T-cell (primary cell): ENCODE results near the gene CXXC5. TPM values are rescaled to one million over a fixed set of nuclear protein-coding genes. Genes with fewer than 3 reads are reported as not detected.

ENCODE experiments used
- ATAC-seq, 4 experiments: fragments of 200-7000 bp in 3 of 4; fragments of 150-1000 bp in 1 of 4; cut with Tn5 transposase; replicated peaks in 1 of 4; 1 replicate in 3 of 4; 2 replicates in 1 of 4; pipeline ENCODE4 v1.10.0; 2021; ENCODE audit warnings: moderate library complexity in 3 of 4, mild to moderate bottlenecking in 2 of 4, moderate number of reproducible peaks in 1 of 4
- CTCF ChIA-PET, 2 donors: fragments of 300-600 bp; sonication (Branson Sonifier 250); formaldehyde crosslinking; loops; one replicate each; lab custom pipeline; 2022; ENCODE audit warnings: antibody characterized with exemption in 2 of 2; lab: Charles Lee
- POLR2A ChIA-PET, 2 donors: fragments of 300-600 bp; sonication (Branson Sonifier 250); formaldehyde crosslinking; loops; one replicate each; lab custom pipeline; 2022; ENCODE audit warnings: antibody characterized with exemption in 2 of 2; lab: Charles Lee
- DNase-seq, 35 experiments: peaks; one replicate each; pipeline versions ENCODE4 v3.0.0 to v3.0.0-alpha.2; 2013 to 2023
- H3K27ac ChIP-seq: one replicate; pipeline ENCODE4 v1.5.1; 2013; ENCODE audit warnings: low read length
- H3K27me3 ChIP-seq, 2 experiments: replicated peaks in 1 of 2; 1 replicate in 1 of 2; 2 replicates in 1 of 2; pipeline versions ENCODE4 v1.6.1 to v1.7.0; 2013; ENCODE audit warnings: low read length in 1 of 2, mixed read lengths in 1 of 2; ENCODE audit not compliant: control insufficient read depth in 2 of 2, insufficient read depth in 2 of 2; ENCODE audit errors: extremely low read depth in 1 of 2
- H3K36me3 ChIP-seq, 2 donors: 1 replicate in 1 of 2; 2 replicates in 1 of 2; pipeline versions ENCODE4 v1.6.1 to v1.7.0; 2013; ENCODE audit warnings: low read length in 1 of 2; ENCODE audit not compliant: control insufficient read depth in 2 of 2, insufficient read depth in 1 of 2; ENCODE audit errors: extremely low read depth in 1 of 2
- H3K4me1 ChIP-seq, 2 experiments: 1 replicate in 1 of 2; 2 replicates in 1 of 2; pipeline versions ENCODE4 v1.6.1 to v1.7.0; 2013; ENCODE audit warnings: low read length in 2 of 2, mixed read lengths in 1 of 2; ENCODE audit not compliant: insufficient read depth in 2 of 2, control insufficient read depth in 1 of 2; ENCODE audit errors: extremely low read depth in 1 of 2
- H3K4me3 ChIP-seq, 2 donors: 1 replicate in 1 of 2; 2 replicates in 1 of 2; pipeline versions ENCODE4 v1.5.1 to v1.7.0; 2013; ENCODE audit warnings: mild to moderate bottlenecking in 2 of 2, low read length in 1 of 2, moderate library complexity in 1 of 2; ENCODE audit not compliant: control insufficient read depth in 1 of 2; ENCODE audit errors: extremely low read depth in 1 of 2
- H3K9me3 ChIP-seq: 2 replicates; pipeline ENCODE4 v1.7.0; 2013
- H3K27ac Mint-ChIP-seq, 2 donors: one replicate each; pipeline ENCODE4 v1.8.0; 2020 to 2021; ENCODE audit warnings: mild to moderate bottlenecking in 2 of 2, mixed read lengths in 2 of 2
- H3K27me3 Mint-ChIP-seq, 2 donors: one replicate each; pipeline ENCODE4 v1.8.0; 2021 to 2022; ENCODE audit warnings: mixed read lengths in 2 of 2
- H3K36me3 Mint-ChIP-seq: one replicate; pipeline ENCODE4 v1.8.0; 2021; ENCODE audit warnings: mixed read lengths
- H3K4me1 Mint-ChIP-seq, 3 donors: one replicate each; pipeline ENCODE4 v1.8.0; 2020 to 2022; ENCODE audit warnings: mixed read lengths in 3 of 3, mild to moderate bottlenecking in 1 of 3
- H3K4me3 Mint-ChIP-seq, 3 donors: one replicate each; pipeline ENCODE4 v1.8.0; 2020 to 2022; ENCODE audit warnings: mild to moderate bottlenecking in 3 of 3, mixed read lengths in 3 of 3, moderate library complexity in 3 of 3
- H3K9me3 Mint-ChIP-seq, 3 donors: one replicate each; pipeline ENCODE4 v1.8.0; 2020 to 2022; ENCODE audit warnings: mixed read lengths in 3 of 3
- WGBS: methylation state at CpG from one replicate; pipeline ENCODE4 v1.1.5; 2013; ENCODE audit warnings: missing lambda C conversion rate; ENCODE audit not compliant: insufficient coverage; 5-methylcytosine and 5-hydroxymethylcytosine counted together
- total RNA-seq, 35 experiments: library from RNA in 6 of 35; stranded (reverse) in 6 of 35; fragments of 120-200 nt in 1 of 35; gene quantifications; one replicate each; pipeline versions ENCODE4 v1.2.1 to v1.2.4 and lab custom pipeline; 2013 to 2026

CXXC5 gene
- total RNA-seq, 5 donors from 2014 or later (not counting 1 experiment from before 2014, with no cell fraction given) = 5.1 to 7.6 (median 6.2) TPM

DNA sequence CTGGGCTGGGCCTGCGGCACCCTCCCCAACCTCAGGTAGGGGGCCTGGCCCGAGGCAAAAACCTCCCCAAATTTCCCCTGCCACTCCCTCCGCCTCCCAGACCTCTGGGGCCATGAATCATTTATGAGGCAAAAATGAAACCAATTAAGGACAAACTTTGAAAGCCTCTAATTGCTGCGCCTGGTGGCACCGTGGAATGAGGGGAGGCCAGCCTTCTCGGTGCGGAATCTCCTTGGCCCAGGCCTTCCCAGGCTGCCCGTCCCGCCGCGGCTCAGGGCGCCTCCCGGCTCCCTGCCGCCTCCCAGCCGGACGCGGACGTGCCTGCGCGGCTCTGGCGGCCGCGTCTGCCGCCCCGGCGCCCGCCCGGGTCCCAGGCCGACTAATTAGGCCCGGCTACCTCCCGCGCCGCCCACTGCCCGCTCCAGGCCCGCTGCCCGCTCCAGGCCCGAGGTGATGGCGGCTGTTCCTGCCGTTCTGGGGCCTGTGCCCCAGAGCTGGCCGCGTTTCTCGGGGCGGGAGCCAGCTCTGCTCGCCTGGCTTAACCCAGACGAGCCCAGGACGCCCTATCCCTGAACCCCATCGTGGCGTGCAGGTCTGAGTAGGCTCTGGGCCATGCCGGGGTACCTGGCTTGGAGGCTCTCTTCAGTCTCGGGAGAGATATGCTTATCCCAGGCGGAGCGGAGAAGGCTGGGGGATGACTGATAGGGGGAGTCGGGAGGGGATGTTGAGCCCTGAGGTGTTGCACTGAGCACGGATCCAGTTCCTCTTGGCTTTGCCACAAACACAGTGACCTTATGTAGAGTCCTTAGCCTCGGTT, 20.1 kb downstream of the CXXC5 start:
- DNase-seq = peak in 9 of 35 experiments; percentile 10 to 63 (median 23)

DNA sequence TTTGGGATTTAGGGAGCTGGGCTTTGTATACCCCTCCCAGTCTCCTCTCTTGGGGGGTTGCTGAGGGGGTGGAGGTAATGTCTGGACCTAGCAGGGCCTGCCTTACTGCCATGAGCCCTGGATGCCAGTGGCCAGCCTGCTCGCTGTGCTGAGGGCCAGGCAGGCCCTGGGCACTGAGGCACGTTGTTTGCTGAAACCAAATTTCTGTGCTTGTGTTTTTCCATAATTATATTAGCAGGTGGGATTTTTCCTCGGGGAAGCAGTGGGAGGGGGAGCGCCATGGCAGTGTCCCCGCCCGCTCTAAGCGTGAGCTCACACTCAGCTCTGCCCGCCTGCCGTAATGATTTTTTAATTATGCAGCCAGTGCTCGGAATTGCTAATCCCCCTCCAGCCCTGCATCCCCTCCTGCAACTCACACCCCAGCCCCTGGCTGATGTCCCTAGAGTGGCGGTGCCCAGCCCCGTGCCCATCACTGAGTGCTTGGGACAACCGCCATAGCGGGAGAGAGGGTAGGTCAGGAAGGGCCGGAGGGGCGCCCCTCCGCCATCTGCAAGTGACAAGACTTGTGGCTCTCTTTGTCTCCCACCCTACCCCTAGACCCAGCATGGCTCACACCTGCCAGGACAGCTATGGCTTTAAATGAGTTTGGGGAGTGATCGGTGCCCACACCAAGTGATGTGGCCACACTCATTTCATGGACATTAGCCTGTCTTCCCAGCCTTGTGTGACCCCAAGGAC, 20.9 kb downstream of the CXXC5 start:
- no peaks in the 10 kb centered on the region for H3K9me3 Mint-ChIP-seq
- ChIA-PET POLR2A (interaction anchor here in 1 of 2 donors (0.5 kb wide), 1 partner anchor 89 kb away, joined by 5 read pairs; no protein-coding TSS in a partner anchor), CTCF (interaction anchor here (0.6 to 1.2 kb wide), 3 partner anchors 35 to 155 kb away, joined by 3 read pairs; no protein-coding TSS in a partner anchor)
- Histone ChIP-seq H3K36me3 (no peaks in the 10 kb centered on the region), H3K4me3 (peak overlapping the region; percentile 59 to 70), H3K9me3 (no peaks in the 10 kb centered on the region), H3K27me3 (peaks cover 0 to 25% of the 10 kb centered on the region in 2 experiments), H3K4me1 (peaks cover 22 to 64% of the 10 kb centered on the region in 2 experiments), H3K27ac (peak overlapping the region; percentile 68)
- 76% methylated on average over 4 of the region's 18 CpGs for WGBS
- peaks cover 0 to 3% of the 10 kb centered on the region in 2 donors for H3K27me3 Mint-ChIP-seq
- H3K4me1 Mint-ChIP-seq = peaks cover 26 to 54% (median 41%) of the 10 kb centered on the region in 3 donors
- H3K4me3 Mint-ChIP-seq = peak overlapping the region; percentile 70 to 79 (median 73)
- ATAC-seq (no peak), DNase-seq (no peak)
- H3K36me3 Mint-ChIP-seq = no peaks in the 10 kb centered on the region
- peak overlapping the region; percentile 47 to 84 for H3K27ac Mint-ChIP-seq

More for the DNA sequence above, 20.1 kb downstream of the CXXC5 start:
- 4% methylated on average over 49 of the region's 55 CpGs for WGBS
- ATAC-seq = peak; percentile 40 to 46 (median 42)
- H3K27ac ChIP-seq = peak overlapping the region; percentile 68
- no peaks in the 10 kb centered on the region for H3K36me3 Mint-ChIP-seq
- no peaks in the 10 kb centered on the region for H3K36me3 ChIP-seq
- H3K4me1 ChIP-seq = peaks cover 22 to 64% of the 10 kb centered on the region in 2 experiments
- no peaks in the 10 kb centered on the region for H3K9me3 Mint-ChIP-seq
- peak overlapping the region; percentile 69 to 84 for H3K27ac Mint-ChIP-seq
- H3K4me3 ChIP-seq = peak overlapping the region; percentile 59 to 70
- ChIA-PET POLR2A (interaction anchor here (0.5 to 0.6 kb wide), 2 partner anchors 88 to 1387 kb away, joined by 3 to 5 read pairs; no protein-coding TSS in a partner anchor), CTCF (interaction anchor here (0.6 to 1.2 kb wide), 5 partner anchors 32 to 154 kb away, joined by 3 read pairs; no protein-coding TSS in a partner anchor)
- peaks cover 0 to 25% of the 10 kb centered on the region in 2 experiments for H3K27me3 ChIP-seq
- no peaks in the 10 kb centered on the region for H3K9me3 ChIP-seq
- peak overlapping the region; percentile 73 to 79 (median 73) for H3K4me3 Mint-ChIP-seq
- peaks cover 0 to 3% of the 10 kb centered on the region in 2 donors for H3K27me3 Mint-ChIP-seq
- peaks cover 26 to 54% (median 41%) of the 10 kb centered on the region in 3 donors for H3K4me1 Mint-ChIP-seq

DNA sequence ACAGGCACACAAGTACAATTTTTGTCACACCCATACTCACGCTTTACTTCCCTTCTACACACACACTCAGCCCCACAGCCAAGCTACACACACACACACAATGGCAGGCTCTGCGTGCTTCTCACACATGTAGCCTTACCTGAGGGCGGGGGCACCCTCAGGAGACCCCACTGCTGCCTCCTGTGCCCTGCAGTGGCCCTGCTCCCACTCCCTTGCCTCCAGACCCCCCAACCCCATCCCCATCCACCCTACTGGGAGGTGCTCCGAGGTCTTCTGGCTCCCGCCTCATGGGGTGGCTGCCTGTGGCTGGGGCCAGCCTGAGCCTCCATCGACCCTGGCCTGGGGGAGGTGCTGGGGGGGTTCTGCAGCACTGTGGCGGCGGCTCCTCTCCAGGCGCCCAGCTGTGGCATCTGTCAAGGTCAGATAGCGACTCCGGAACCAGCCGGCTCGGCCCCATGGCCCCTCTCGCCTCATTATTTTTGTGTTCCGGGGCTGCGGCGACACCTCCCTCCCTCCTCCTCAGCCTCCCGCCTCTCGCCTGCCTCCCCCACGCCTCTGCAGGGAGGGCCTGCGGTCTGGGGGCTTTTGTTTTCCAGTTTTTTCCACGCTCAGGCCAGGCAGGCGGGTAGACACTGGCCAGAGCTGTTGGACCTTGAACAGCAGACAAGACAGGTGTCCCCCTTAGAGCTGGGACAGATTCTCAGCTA, 21.7 kb downstream of the CXXC5 start:
- H3K4me1 Mint-ChIP-seq = peaks cover 26 to 51% (median 41%) of the 10 kb centered on the region in 3 donors
- peak overlapping the region; percentile 80 to 87 for H3K27ac Mint-ChIP-seq
- H3K4me3 Mint-ChIP-seq = peak overlapping the region; percentile 73 to 80 (median 79)
- peaks cover 0 to 3% of the 10 kb centered on the region in 2 donors for H3K27me3 Mint-ChIP-seq
- DNase-seq (peak in 5 of 35 experiments; percentile 17 to 44 (median 30)), ATAC-seq (peak; percentile 15 to 33 (median 27))
- WGBS = 23% methylated on average over 20 of the region's 23 CpGs
- POLR2A ChIA-PET = no interaction called here
- H3K4me3 ChIP-seq = peak overlapping the region; percentile 59 to 70
- H3K36me3 Mint-ChIP-seq = no peaks in the 10 kb centered on the region
- peak overlapping the region; percentile 68 for H3K27ac ChIP-seq
- CTCF ChIA-PET = interaction anchor here (0.6 to 1.2 kb wide), 3 partner anchors 20 to 36 kb away, joined by 3 to 7 read pairs (median 3); no protein-coding TSS in a partner anchor
- no peaks in the 10 kb centered on the region for H3K9me3 ChIP-seq
- H3K36me3 ChIP-seq = no peaks in the 10 kb centered on the region
- no peaks in the 10 kb centered on the region for H3K9me3 Mint-ChIP-seq
- peaks cover 22 to 64% of the 10 kb centered on the region in 2 experiments for H3K4me1 ChIP-seq
- H3K27me3 ChIP-seq = peaks cover 0 to 25% of the 10 kb centered on the region in 2 experiments

DNA sequence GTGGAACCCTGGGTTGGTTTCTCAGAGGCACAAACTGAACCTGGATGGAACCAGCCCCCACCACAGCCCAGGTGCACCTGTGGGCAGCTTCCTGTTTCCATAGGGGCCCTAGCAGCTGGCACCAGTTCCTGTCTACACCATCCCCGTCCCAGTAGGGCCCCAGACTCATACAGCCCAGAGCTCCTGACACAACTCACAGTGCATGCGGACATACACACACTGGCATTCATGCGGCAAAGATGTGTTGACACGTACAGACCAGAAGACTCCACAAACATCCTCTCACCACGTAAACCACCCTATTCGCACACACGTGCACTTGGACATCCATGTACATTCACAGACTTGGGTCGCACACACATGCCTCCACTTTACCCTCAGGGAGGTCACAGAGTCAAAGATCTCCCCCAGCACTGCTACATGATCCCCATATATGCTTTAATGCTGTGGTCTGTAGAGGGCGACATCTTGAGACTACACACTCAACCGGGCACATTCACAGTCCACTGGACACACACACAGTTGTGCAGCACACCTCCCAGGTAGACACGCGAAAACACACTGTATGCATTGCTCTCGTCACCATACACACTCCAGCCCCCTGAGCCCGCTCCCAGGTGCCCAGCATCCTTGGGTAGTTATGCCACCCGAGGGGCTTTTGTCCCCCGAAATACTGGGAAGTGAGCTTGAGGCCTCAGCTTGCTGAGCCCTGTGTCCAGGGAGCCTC, 22.4 kb downstream of the CXXC5 start:
- peak in 4 of 35 experiments; percentile 20 to 49 (median 34) for DNase-seq

DNA sequence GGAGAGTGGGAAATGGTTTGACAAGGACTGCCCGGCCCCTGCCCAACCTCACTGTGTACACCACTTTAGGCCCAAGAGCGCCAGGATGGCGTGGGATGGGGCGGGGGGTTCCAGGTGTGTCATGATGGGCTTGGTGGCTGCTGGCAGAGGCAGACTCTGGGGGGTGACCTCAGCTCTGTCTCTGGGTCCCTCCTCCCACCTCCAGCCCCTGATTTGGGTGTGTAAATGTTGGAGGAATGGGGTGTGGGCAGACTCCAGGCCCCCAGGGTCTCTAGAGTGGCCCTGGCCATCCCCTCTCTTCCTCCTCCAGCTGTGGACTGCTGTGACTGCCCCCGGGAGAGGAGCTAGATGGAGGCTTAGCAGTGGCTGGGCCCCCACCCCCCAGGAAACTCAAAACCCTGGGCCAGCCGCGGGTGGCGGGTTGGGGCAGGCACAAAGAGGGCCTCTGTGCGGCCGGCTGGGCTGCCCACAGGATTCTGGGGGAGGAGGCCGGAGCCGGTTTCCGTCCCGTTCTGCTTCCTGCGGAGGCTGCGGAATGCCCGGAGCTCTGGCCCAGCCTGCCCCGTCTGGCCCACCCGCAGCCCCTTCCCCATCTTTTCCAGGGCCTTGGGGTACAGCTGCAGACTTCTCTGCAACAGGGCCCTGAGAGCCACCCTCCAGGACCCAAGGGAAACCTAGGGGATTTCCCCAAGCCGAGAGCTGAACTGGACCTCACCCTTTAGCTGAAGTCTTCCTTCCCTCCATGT, 23.1 kb downstream of the CXXC5 start:
- Histone ChIP-seq H3K27me3 (peaks cover 0 to 25% of the 10 kb centered on the region in 2 experiments), H3K36me3 (no peaks in the 10 kb centered on the region), H3K9me3 (no peaks in the 10 kb centered on the region), H3K27ac (peak overlapping the region; percentile 68), H3K4me1 (peaks cover 22 to 60% of the 10 kb centered on the region in 2 experiments), H3K4me3 (peak overlapping the region in 1 of 2 donors; percentile 7)
- Mint-ChIP-seq H3K27me3 (peaks cover 0 to 3% of the 10 kb centered on the region in 2 donors), H3K4me1 (peaks cover 26 to 52% (median 41%) of the 10 kb centered on the region in 3 donors), H3K4me3 (no peak overlapping the region), H3K9me3 (no peaks in the 10 kb centered on the region), H3K27ac (peak overlapping the region; percentile 4 to 87), H3K36me3 (no peaks in the 10 kb centered on the region)
- ChIA-PET CTCF (interaction anchor here (0.7 to 1.2 kb wide), 3 partner anchors 18 to 126 kb away, joined by 3 read pairs; no protein-coding TSS in a partner anchor), POLR2A (no interaction called here)
- WGBS = 58% methylated on average over 15 of the region's 20 CpGs
- no peak for ATAC-seq
- no peak for DNase-seq

More for the DNA sequence above, 22.4 kb downstream of the CXXC5 start:
- H3K36me3 ChIP-seq = no peaks in the 10 kb centered on the region
- peak; percentile 11 to 45 (median 36) for ATAC-seq
- Mint-ChIP-seq H3K36me3 (no peaks in the 10 kb centered on the region), H3K4me3 (peak overlapping the region; percentile 73 to 80 (median 79)), H3K27ac (peak overlapping the region; percentile 80 to 87), H3K4me1 (peaks cover 26 to 53% (median 41%) of the 10 kb centered on the region in 3 donors), H3K9me3 (no peaks in the 10 kb centered on the region), H3K27me3 (peaks cover 0 to 3% of the 10 kb centered on the region in 2 donors)
- peaks cover 22 to 64% of the 10 kb centered on the region in 2 experiments for H3K4me1 ChIP-seq
- H3K27ac ChIP-seq = peak overlapping the region; percentile 68
- WGBS = 46% methylated on average over 15 of the region's 16 CpGs
- H3K27me3 ChIP-seq = peaks cover 0 to 25% of the 10 kb centered on the region in 2 experiments
- H3K4me3 ChIP-seq = peak overlapping the region; percentile 59 to 70
- ChIA-PET CTCF (interaction anchor here (0.6 to 1.1 kb wide), 3 partner anchors 20 to 126 kb away, joined by 3 to 7 read pairs (median 3); no protein-coding TSS in a partner anchor), POLR2A (no interaction called here)
- no peaks in the 10 kb centered on the region for H3K9me3 ChIP-seq
